OCI-LY1 (cell line): Measurements from ENCODE around the gene KLKB1.

Source experiments
- EZH2 ChIP-seq: fragments of 200-600 bp; sonication (generic), shearing (Covaris generic); IDR thresholded peaks from 2 replicates; pipeline ENCODE4 v1.8.0; 2017; ENCODE audit warnings: borderline replicate concordance, mixed run types, mild to moderate bottlenecking, antibody characterized with exemption, low read length, moderate library complexity, mixed read lengths
- TF ChIP-seq, protein P1 (sequence below): fragments of 200-600 bp; sonication (generic), shearing (Covaris generic); IDR thresholded peaks from 2 replicates; pipeline ENCODE4 v1.5.1; 2017; ENCODE audit warnings: mild to moderate bottlenecking, antibody characterized with exemption, low read length, moderate library complexity, mixed read lengths

DNA sequence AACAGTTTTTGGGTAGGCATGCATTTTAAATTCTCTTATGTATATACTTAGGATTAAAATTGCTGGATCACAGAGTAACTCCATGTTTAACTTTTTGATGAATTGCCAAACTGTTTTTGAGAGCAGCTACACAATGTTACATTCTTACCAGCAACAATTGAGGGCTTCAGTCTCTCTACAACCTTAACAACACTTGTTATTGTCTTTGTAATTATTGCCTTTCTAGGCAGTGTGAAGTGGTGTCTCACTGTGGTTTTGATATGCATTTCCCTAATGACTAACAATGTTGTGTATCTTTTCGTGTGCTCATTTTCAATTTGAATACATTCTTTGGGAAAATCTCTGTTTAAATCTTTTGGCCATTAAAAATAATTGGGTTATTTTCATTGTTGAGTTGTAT is 21.3 kb downstream of the KLKB1 start:
- TF ChIP-seq, protein P1, sequence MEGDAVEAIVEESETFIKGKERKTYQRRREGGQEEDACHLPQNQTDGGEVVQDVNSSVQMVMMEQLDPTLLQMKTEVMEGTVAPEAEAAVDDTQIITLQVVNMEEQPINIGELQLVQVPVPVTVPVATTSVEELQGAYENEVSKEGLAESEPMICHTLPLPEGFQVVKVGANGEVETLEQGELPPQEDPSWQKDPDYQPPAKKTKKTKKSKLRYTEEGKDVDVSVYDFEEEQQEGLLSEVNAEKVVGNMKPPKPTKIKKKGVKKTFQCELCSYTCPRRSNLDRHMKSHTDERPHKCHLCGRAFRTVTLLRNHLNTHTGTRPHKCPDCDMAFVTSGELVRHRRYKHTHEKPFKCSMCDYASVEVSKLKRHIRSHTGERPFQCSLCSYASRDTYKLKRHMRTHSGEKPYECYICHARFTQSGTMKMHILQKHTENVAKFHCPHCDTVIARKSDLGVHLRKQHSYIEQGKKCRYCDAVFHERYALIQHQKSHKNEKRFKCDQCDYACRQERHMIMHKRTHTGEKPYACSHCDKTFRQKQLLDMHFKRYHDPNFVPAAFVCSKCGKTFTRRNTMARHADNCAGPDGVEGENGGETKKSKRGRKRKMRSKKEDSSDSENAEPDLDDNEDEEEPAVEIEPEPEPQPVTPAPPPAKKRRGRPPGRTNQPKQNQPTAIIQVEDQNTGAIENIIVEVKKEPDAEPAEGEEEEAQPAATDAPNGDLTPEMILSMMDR = no peak
- no peak for TF ChIP-seq EZH2
